ENCODE results near the gene CTNND2.

The CTNND2 gene

GRCh38 chr5:11791792-11792191 is 112.5 kb downstream of the CTNND2 start:
- FAIRE-seq, result no peak
- no peak for DNase-seq (ENCODE audit: insufficient read length, low spot score)
- TF ChIP-seq CTCF (IDR thresholded peaks at IDR 0.05; ENCODE audit: insufficient read depth, missing control alignments), result no peak

GRCh38 chr5:11790201-11790600 is 114.0 kb downstream of the CTNND2 start:
- no peak for DNase-seq (ENCODE audit: insufficient read length, low spot score)
- TF ChIP-seq CTCF (IDR thresholded peaks at IDR 0.05; ENCODE audit: insufficient read depth, missing control alignments), result no peak
- no peak for FAIRE-seq

DNA sequence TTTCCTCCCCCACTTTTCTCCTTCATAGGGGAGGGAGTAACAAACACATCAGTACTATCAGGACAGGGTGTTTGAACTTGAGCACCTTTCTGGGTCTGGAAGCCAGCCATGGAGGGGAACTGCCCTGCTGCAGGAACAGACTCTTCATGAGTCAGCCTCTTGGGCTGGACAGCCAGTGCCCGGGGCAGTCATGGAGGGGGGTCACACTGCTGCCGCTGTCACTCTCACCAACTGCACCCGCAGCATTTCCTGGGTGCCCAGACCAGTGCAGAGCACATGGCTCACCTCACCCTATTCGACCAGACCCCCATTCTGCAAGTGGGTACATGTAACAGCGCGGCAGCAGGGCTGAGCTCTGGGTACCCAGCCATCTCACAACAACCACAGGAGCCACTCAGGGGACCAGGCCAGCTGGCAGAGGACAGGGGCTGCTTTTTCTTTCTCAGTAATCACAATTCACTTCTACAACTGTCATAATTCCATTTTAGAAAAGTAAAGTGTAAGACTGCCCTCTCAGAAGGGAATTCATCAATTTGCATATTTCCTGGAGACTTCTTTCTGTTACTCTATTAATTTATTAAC is 118.4 kb downstream of the CTNND2 start:
- FAIRE-seq, result no peak
- TF ChIP-seq CTCF (IDR thresholded peaks at IDR 0.05; ENCODE audit: insufficient read depth, missing control alignments), result no peak
- DNase-seq (ENCODE audit: insufficient read length, low spot score), result no peak

GRCh38 chr5:11780641-11781345 is 123.5 kb downstream of the CTNND2 start:
- DNase-seq (ENCODE audit: insufficient read length, low spot score) (no peak), FAIRE-seq (no peak)
- no peak for TF ChIP-seq CTCF (IDR thresholded peaks at IDR 0.05; ENCODE audit: insufficient read depth, missing control alignments)

GRCh38 chr5:11777096-11777495 is 127.2 kb downstream of the CTNND2 start:
- no peak for TF ChIP-seq CTCF (IDR thresholded peaks at IDR 0.05; ENCODE audit: insufficient read depth, missing control alignments)
- no peak for DNase-seq (ENCODE audit: insufficient read length, low spot score)
- no peak for FAIRE-seq

- FAIRE-seq (no peak), DNase-seq (ENCODE audit: insufficient read length, low spot score) (no peak)
- no peak for TF ChIP-seq CTCF (IDR thresholded peaks at IDR 0.05; ENCODE audit: insufficient read depth, missing control alignments)
Observed at GRCh38 chr5:11770310-11770709, 133.9 kb downstream of the CTNND2 start.

GRCh38 chr5:11760934-11761603 is 143.2 kb downstream of the CTNND2 start:
- DNase-seq (ENCODE audit: insufficient read length, low spot score), result no peak
- FAIRE-seq, result no peak
- no peak for TF ChIP-seq CTCF (IDR thresholded peaks at IDR 0.05; ENCODE audit: insufficient read depth, missing control alignments)

Measured in D721Med (cell line).